ENCODE data around the gene EFCAB5. TPM values are rescaled to one million over a fixed set of nuclear protein-coding genes. Genes with fewer than 3 reads are reported as not detected.

Gene EFCAB5
- total and polyA plus RNA-seq, 2 of the 8 experiments (the other 6 are each of a cell fraction or from before 2014, with no cell fraction given): 0.05 to 0.34 TPM

GRCh38 chr17:29927546-29927945, 13.9 kb upstream of the EFCAB5 start:
- Histone ChIP-seq H4K20me1 (replicated peaks in 1 of 2; ENCODE audit: control insufficient read depth in 1 of 2, insufficient read depth in 2 of 2, low read length in 2 of 2) (no peaks in the 10 kb centered on the region), H3K14ac (ENCODE audit: insufficient read length) (no peak overlapping the region), H3K27me3 (replicated peaks in 1 of 4; ENCODE audit: control insufficient read depth in 3 of 4, extremely low read depth in 1 of 4, insufficient read depth in 3 of 4, low read length in 3 of 4) (peaks cover 0 to 3% (median 0%) of the 10 kb centered on the region in 4 experiments; a peak in 1 of 7 replicates), H2BK5ac (ENCODE audit: low read depth, low read length) (no peak overlapping the region), H2AFZ (ENCODE audit: low read length) (no peak overlapping the region), H2BK15ac (ENCODE audit: low read length) (no peak overlapping the region), H3K23ac (ENCODE audit: insufficient read length) (no peak overlapping the region), H3K56ac (replicated peaks; ENCODE audit: insufficient read length, low read depth, low read length) (no peak overlapping the region), H4K5ac (ENCODE audit: insufficient read length, low read depth, low read length) (no peak overlapping the region), H3K4me2 (ENCODE audit: insufficient read depth in 1 of 2, low read depth in 2 of 2, low read length in 2 of 2) (no peak overlapping the region), H3K36me3 (ENCODE audit: control insufficient read depth in 2 of 4, insufficient read depth in 4 of 4, low read length in 3 of 4) (no peaks in the 10 kb centered on the region), H3K79me1 (ENCODE audit: low read depth, low read length) (no peaks in the 10 kb centered on the region), H3K27ac (ENCODE audit: low read depth, low read length) (no peak overlapping the region), H3K4me1 (replicated peaks in 1 of 4; ENCODE audit: control insufficient read depth in 3 of 4, insufficient read depth in 4 of 4, low read length in 3 of 4) (peaks cover 0 to 9% (median 2%) of the 10 kb centered on the region in 4 experiments; a peak in 4 of 7 replicates), H3K18ac (ENCODE audit: extremely low read depth, low read length) (no peak overlapping the region), H2BK120ac (replicated peaks; ENCODE audit: low read depth, low read length) (no peak overlapping the region), H3K23me2 (ENCODE audit: low read depth, low read length) (peaks cover 4% of the 10 kb centered on the region; the same call in 1 of the 2 replicates), H2BK12ac (ENCODE audit: low read depth, low read length) (no peak overlapping the region), H3K9ac (replicated peaks in 1 of 4; ENCODE audit: extremely low read depth in 1 of 4, low read depth in 3 of 4, low read length in 3 of 4) (no peak overlapping the region), H4K8ac (ENCODE audit: extremely low read depth, insufficient read depth, low read length) (no peak overlapping the region), H3K9me3 (ENCODE audit: insufficient read depth in 2 of 2, low read depth in 1 of 2, low read length in 1 of 2) (no peaks in the 10 kb centered on the region), H3K79me2 (ENCODE audit: control insufficient read depth in 1 of 2, insufficient read depth in 2 of 2, low read length in 2 of 2) (peaks cover 0 to 38% of the 10 kb centered on the region in 2 experiments; a peak in 2 of 4 replicates), H3K4me3 (ENCODE audit: extremely low read depth in 1 of 4, insufficient read depth in 2 of 4, low read depth in 3 of 4, low read length in 4 of 4) (no peak overlapping the region), H3K4ac (replicated peaks; ENCODE audit: insufficient read length, low read depth, low read length) (no peak overlapping the region), H4K91ac (replicated peaks; ENCODE audit: insufficient read length, low read length) (no peak overlapping the region), H2AK5ac (ENCODE audit: low read depth, low read length) (no peak overlapping the region), H2BK20ac (ENCODE audit: low read length) (no peak overlapping the region)
- TF ChIP-seq PHF8 (conservative IDR thresholded peaks at IDR 0.05; ENCODE audit: low read depth, low read length): no peak
- no peak for TF ChIP-seq CREB1 (IDR thresholded peaks at IDR 0.05)
- TF ChIP-seq BRCA1 (IDR thresholded peaks at IDR 0.05; ENCODE audit: low read depth, low read length): no peak
- no peak for TF ChIP-seq ZNF274 (IDR thresholded peaks at IDR 0.05; ENCODE audit: borderline replicate concordance, extremely low read depth, low read length)
- no peak for TF ChIP-seq TEAD4 (IDR thresholded peaks at IDR 0.05; ENCODE audit: low read depth, low read length)
- no peak for TF ChIP-seq TAF7 (optimal IDR thresholded peaks at IDR 0.05; ENCODE audit: borderline replicate concordance, low read depth, low read length)
- TF ChIP-seq RBBP5 (IDR thresholded peaks at IDR 0.05; ENCODE audit: borderline replicate concordance, low read depth, low read length): no peak
- TF ChIP-seq TCF12 (IDR thresholded peaks at IDR 0.05; ENCODE audit: low read depth, low read length): no peak
- no peak for TF ChIP-seq EZH2 (IDR thresholded peaks at IDR 0.05; ENCODE audit: low read depth, low read length, severe bottlenecking)
- WGBS, 2 experiments (ENCODE audit: extremely low coverage in 1 of 2, insufficient coverage in 1 of 2, insufficient read length in 1 of 2, insufficient replicate concordance in 2 of 2, low coverage in 1 of 2, low lambda C conversion rate in 2 of 2, missing lambda C conversion rate in 1 of 2): 86% methylated on average over 1 of the region's 1 CpG; no CpG with 5 or more reads in 1 of the 2 experiments
- CTCF ChIA-PET (ENCODE audit: partially characterized antibody): interaction anchor here (0.6 to 9.7 kb wide), 3 partner anchors 36 to 310 kb away, joined by 3 to 170 read pairs (median 3); no protein-coding TSS in a partner anchor
- FAIRE-seq (no peak), DNase-seq (ENCODE audit: low read depth in 1 of 2, low spot score in 2 of 2) (no peak)
- POLR2A ChIA-PET (ENCODE audit: partially characterized antibody): interaction anchor here (0.6 kb wide), 2 partner anchors 747 to 1198 kb away, joined by 3 to 4 read pairs; no protein-coding TSS in a partner anchor
